VCaP (cell line): ENCODE results near the gene KCNJ18.
"Not testable (repeated sequence)": the region's sequence is repeated elsewhere in the genome, so short reads cannot be mapped to it uniquely, and the experiment has no call there.

ENCODE experiments used
- H3K27ac ChIP-seq: fragments of 450-650 bp; 2 replicates; pipeline ENCODE4 v1.5.1; 2017
- TF ChIP-seq, protein P1 (sequence below): fragments of 450-650 bp; conservative IDR thresholded peaks from 2 replicates; pipeline ENCODE4 v1.5.1; 2017; ENCODE audit warnings: mild to moderate bottlenecking, moderate library complexity

KCNJ18 gene

DNA sequence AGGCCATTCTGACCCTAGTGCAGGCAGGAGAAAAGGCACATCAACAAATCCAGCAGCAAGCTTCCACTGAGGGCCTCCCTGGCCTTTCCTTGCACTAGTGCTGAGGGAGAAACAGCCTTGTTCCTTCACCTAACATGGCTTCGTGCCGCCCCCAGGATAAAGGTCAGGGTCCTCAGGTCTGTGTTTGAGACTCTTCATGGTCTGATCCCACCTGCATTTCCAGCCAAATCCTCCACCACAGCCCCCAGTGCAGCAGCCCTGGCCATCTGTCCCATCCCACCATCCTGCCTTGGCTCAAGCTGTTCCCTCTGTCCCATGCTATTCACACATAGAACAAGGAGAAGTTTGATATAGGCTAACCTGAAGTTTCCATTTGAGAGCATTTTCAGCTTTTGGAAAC is 20.9 kb upstream of the KCNJ18 start:
- not testable (repeated sequence) for H3K27ac ChIP-seq

DNA sequence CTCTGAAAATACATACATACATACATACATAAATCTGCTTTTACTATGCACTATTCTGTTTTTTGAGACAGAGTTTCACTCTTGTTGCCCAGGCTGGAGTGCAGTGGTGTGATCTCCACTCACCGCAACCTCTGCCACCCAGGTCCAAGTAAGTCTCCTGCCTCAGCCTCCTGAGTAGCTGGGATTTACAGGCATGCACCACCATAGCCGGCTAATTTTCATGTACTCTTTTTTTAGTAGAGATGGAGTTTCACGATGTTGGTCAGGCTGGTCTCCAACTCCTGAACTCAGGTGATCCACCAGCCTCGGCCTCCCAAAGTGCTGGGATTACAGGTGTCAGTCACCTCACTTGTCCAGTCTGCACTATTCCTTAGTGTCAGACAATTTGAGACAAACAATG is 20.5 kb upstream of the KCNJ18 start:
- not testable (repeated sequence) for H3K27ac ChIP-seq

DNA sequence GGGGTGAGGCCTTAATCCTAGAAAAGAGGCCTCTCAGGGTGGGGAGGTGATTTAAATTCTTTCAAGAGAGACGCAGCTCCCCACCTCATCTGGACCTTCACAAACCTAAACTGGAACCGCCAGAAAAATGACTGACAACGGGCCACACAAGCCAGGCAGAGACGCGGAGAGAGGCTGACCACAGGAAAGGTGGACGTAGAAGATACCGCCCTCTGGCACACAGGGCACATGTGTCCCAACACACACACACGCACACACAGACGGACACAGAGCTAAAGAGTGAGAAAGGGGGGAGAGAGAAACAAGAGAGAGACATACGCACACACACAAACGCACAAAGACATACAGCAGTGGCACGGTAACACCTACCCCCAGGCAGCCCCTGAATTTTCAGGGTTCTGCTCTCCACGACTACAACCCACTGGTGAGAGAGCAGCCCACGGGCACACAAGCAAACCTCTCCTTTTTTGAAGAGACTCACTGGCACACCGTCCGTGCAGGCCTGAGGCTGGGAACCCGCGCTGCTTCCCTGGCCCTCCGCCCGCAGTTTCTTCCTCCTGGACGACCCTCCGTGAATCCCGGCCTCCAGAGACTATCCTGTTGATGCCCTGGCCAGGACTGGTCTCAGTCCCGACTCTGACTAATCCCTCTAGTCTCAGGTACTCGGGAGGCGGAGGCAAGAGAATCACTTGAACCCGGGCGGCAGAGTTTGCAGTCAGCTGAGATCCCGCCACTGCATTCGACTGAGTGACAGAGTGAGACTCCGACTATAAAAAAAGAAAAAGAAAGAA is 18.7 kb upstream of the KCNJ18 start:
- H3K27ac ChIP-seq, result not testable (repeated sequence)

DNA sequence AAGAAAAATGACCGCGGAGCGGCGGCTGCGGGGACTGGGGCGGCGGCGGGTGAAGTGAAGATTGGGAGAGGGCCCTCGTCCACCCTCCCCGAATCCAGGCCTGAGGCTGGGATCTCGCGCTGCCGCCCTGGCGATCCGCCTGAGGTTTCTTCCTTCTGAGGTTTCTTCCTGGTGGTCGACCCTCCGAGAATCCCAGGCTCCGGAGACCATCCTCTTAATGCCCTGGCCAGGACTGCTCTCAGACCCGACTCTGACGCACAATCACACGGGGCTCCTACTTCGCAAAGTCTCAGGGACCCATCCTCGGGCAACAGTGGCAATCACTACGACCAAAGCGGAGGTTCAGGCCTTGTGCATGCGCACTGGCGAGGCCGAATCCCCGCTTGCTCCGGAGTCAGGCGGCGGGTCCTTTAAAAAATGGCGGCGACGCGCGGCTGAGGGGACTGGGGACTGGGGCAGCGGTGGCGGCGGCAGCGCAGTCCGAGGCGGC is 18.0 kb upstream of the KCNJ18 start:
- H3K27ac ChIP-seq, result no peak overlapping the region
- TF ChIP-seq, protein P1, sequence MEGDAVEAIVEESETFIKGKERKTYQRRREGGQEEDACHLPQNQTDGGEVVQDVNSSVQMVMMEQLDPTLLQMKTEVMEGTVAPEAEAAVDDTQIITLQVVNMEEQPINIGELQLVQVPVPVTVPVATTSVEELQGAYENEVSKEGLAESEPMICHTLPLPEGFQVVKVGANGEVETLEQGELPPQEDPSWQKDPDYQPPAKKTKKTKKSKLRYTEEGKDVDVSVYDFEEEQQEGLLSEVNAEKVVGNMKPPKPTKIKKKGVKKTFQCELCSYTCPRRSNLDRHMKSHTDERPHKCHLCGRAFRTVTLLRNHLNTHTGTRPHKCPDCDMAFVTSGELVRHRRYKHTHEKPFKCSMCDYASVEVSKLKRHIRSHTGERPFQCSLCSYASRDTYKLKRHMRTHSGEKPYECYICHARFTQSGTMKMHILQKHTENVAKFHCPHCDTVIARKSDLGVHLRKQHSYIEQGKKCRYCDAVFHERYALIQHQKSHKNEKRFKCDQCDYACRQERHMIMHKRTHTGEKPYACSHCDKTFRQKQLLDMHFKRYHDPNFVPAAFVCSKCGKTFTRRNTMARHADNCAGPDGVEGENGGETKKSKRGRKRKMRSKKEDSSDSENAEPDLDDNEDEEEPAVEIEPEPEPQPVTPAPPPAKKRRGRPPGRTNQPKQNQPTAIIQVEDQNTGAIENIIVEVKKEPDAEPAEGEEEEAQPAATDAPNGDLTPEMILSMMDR, result no peak

DNA sequence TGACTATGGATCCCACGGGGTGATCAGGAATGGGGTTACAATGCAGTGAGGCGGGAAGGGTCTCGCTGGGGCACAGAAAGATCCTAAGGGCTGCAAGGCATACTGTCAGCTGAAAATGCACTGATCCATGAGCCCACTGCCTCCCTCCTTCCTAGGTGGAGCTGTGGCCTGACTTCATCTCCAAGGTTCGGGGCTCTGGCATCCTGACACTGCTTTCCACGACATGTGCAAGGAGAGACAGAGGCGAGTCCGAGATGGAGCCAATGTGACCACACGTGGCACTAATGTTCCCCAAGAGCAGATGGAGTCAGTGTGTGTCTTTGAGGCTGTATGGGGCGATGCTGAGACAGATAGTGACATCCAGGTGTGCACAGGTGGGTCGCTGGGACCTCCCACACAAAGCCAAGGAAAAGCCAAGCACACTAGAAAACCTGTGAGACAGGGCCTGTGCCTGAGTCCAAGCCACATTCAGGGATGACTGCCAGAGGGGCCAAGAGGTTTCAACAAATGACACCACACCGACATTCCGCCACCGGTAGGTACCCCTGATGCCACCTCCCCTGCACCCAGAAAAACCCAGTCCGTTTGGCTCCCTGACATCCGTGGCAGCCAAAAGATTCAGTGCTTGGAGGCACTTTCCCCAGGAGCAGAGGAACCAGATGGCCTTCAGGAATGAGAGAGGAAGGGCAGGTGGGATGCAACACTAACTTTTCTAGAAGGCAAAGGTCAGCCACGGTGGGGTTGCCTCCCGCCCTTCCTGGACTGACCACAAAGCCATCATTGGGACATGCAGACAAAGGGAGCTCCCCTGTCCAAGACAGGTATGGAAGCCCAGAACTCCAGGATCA is 17.2 kb upstream of the KCNJ18 start:
- H3K27ac ChIP-seq, result not testable (repeated sequence)

DNA sequence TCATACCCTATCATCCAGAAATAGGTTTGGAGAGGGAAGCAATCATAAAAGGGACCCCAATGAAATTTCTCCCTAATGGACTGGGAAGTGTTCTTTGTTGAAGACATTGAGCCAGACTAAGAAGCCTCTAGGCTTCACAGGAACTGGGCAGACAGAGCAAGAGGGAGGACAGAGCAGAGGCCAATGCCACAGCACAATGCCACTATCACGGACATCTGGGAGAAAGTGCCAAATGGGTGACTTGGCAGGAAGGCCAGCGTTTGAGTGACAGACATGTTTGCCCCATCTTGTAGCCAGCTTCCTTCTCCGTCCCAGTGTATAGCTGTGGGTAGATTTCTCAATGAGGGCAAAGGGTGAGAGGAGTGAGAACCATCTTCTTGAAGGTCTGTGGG is 16.6 kb upstream of the KCNJ18 start:
- not testable (repeated sequence) for H3K27ac ChIP-seq

DNA sequence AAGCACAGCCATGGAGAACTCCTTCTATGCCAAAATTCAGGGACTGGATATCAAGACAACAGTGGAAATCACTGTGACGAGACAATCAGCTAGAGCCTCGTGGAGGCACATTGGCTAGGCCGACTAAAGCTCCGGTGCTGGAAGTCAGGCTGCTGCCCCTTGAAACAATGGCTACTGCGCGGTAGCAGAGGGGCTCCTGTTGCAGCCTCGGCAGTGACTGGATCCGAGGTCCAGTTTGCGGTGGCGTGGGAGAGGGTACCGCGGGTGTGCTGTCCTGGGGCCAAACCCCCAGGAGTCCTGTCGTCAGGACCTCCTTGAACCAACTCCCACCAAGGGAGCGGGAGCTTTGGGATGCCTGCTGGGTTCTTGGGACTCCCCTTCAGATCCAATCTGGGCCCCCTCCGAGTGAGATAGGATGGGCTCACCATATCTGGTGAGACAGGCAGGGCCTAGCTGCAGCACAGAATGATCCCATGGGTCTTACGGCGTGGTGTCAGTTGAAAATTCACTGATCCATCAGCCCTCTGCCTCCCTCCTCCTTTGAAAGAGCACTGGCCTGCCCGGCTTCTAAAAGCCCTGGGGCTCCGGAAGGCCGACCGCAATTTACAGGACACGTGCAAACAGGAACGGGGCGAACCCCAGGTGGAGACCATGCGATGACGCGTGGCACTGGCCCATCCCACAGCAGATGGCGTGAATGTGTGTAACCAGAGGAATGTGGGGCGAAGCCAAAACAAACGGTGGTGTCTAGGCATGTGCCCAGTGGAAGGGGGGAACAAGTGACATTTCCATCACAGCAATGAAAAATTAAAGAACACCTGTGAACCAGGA is 15.8 kb upstream of the KCNJ18 start:
- TF ChIP-seq, protein P1, result no peak
- H3K27ac ChIP-seq, result no peak overlapping the region

DNA sequence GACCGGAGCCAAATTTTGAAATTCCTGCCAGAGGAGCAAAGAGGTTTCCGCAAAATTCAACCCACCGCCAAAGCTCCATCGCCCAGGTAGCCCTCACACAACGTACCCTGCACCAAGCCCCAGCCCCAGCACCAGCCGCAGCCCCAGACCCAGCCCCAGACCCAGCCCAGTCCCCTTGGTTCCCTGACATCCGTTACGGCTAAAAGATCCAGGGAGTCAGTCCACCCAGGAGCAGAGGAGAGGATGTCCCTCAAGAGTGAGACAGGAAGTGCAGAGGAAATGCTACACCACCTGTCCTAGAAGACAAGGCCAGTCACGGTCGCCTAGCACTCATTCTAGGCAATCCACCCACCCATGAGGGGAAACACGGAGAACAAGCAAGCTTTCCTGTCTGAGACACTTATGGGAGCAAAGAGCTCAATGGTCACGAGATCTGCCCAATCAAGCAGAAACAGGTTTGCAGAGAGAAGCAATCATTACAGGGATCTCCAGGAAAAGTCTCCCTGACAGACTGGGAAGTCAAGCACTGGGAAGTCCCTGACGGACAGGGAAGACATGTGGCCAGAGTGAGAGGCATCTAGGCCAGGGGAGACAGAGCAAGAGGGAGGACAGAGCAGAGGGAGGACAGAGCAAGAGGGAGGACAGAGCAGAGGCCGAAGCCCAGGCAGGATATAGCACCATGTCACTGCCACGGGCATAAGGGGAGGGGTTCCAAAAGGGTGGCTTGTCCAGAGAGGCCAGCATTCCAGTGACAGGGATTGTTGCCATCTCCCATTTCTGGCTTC is 15.0 kb upstream of the KCNJ18 start:
- TF ChIP-seq, protein P1, result no peak
- H3K27ac ChIP-seq, result no peak overlapping the region

DNA sequence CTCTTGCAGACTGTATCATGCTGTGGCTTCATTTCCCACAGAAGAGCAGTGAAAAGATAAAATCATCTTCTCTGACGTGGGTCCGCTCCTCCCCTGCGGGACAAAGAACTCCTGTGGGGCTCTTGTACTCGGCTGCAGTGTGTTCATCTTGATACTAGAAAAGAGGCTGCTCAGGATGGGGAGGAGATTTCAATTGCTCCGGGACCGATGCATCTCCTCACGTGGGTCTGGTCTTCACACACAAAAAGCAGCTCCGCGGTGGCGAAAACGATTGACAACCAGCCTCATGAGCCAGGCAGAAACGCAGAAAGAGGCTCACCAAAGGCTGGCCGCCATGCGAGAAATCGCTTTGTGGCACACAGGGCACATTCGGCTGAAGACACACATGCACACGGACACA is 14.4 kb upstream of the KCNJ18 start:
- TF ChIP-seq, protein P1, result no peak
- H3K27ac ChIP-seq, result no peak overlapping the region
